Glomerular visceral epithelial cell (primary cell): ENCODE results near the gene NRN1L.
"Not testable (repeated sequence)": the region's sequence is repeated elsewhere in the genome, so short reads cannot be mapped to it uniquely, and the experiment has no call there.

Source experiments
- DNase-seq: peaks from one replicate; pipeline ENCODE4 v3.0.0-alpha.2; 2016; ENCODE audit errors: extremely low spot score

The NRN1L gene

DNA sequence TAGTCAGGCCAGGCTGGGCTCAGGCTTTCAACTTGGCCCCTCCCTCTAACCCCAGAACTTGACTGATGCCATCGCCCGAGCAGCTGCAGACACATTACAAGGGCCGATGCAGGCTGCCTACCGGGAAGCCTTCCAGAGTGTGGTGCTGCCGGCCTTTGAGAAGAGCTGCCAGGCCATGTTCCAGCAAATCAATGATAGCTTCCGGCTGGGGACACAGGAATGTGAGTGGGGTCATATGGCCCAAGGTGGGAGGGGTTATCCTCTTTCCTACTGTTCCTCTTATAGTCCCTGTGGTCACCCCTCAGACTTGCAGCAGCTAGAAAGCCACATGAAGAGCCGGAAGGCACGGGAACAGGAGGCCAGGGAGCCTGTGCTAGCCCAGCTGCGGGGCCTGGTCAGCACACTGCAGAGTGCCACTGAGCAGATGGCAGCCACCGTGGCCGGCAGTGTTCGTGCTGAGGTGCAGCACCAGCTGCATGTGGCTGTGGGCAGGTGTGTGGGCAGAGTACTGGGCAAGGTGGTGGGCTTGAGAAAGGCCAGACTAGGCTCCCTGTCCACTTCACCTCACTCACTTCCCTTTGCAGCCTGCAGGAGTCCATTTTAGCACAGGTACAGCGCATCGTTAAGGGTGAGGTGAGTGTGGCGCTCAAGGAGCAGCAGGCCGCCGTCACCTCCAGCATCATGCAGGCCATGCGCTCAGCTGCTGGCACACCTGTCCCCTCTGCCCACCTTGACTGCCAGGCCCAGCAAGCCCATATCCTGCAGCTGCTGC lies 2.1 kb upstream of the NRN1L start:
- DNase-seq: no peak

DNA sequence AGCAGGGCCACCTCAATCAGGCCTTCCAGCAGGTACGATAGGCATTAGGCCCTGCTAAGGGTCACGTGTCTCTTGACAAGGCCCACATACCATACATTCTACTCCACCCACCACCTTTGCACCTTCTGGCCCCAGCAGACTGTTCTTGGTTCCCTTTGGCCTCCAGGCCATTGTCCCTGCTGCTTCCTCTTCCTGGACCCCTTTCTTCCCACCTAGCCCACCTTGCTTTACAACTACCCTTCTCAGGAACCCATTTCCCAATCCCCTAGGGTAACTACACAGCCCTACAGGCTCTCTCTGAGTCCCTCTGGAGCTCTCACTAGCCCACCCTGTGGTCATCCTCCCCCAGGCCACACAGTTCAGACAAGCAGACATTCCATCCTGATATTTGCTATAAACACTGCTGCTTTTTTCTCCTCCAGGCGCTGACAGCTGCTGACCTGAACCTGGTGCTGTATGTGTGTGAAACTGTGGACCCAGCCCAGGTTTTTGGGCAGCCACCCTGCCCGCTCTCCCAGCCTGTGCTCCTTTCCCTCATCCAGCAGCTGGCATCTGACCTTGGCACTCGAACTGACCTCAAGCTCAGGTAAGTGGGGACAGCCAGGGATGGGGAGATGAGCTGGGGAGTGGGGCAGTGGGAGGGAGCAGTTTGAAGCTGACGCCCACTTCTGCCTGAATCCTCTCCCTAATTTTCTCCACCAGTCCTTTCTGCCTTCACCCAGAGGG lies 1.4 kb upstream of the NRN1L start:
- DNase-seq: no peak

DNA sequence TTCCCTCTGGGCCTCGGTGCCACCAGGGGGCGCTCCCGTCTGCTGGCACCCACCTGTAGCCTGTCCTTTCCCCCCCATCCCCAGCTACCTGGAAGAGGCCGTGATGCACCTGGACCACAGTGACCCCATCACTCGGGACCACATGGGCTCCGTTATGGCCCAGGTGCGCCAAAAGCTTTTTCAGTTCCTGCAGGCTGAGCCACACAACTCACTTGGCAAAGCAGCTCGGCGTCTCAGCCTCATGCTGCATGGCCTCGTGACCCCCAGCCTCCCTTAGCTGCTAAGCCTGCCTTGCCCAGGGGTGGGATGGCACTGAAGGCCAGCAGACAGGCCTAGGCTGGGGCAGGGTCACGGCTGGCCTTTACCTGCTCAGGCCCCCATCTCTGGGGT lies 818 bp upstream of the NRN1L start:
- peak; percentile 43 for DNase-seq

DNA sequence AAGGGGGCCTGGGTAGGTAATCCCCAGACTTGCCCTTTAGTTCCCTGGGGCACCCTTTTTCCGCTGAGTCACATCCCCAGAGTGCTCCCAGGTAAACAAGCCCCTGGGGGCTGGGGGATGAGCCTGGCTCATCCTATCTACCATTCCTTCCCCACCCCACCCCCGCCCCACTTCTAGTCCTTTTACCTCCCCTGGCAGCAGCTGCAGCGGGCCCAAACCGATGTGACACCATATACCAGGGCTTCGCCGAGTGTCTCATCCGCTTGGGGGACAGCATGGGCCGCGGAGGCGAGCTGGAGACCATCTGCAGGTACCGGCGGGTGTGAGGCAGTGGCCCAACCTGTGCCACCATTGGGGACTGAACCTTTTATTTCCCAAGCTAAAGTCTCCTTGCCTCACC lies 860 bp downstream of the NRN1L start:
- no peak for DNase-seq

DNA sequence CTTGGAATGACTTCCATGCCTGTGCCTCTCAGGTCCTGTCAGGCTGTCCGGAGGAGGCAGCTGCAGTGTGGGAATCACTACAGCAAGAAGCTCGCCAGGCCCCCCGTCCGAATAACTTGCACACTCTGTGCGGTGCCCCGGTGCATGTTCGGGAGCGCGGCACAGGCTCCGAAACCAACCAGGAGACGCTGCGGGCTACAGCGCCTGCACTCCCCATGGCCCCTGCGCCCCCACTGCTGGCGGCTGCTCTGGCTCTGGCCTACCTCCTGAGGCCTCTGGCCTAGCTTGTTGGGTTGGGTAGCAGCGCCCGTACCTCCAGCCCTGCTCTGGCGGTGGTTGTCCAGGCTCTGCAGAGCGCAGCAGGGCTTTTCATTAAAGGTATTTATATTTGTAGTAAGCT lies 1.3 kb downstream of the NRN1L start:
- DNase-seq: no peak

DNA sequence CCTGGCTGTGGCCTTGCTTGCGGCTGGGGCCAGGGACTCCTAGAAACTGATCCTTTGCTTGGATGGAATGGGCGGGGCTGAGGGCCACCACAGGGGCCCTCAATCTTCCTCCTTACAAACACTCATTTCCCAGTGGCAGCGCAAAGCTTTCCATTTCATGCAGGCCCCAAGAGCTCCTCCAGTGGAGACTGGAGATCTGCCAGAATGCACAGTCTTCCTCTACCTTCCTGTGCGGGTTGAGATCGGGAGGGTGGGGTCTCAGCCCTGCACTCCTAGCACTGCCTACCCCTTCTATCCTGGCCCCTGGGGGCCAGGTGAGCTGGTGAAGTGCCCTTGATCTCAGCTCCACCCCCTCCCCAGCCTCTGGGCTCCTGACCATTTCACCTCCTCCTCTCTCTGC lies 1.7 kb downstream of the NRN1L start:
- no peak for DNase-seq

DNA sequence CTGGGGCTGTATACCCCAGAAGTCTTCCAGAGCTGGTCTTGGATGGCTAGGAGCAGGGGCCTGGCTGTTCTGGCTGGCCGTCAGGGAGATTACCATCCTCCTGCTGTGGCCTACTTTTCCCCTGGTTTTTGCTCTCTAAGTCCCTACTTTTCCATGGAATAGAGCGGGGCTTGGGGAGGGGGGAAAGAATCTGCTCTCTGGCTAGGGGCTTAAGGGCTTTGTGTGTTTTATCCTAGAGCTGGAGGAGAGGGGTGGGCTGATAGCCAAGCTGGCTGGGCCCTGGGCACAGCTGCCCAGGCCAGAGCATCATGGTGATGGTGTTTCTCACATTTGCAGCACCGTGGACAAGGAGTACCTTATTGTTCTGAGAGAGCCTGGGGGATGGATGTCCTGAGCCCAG lies 3.6 kb downstream of the NRN1L start:
- DNase-seq: no peak

DNA sequence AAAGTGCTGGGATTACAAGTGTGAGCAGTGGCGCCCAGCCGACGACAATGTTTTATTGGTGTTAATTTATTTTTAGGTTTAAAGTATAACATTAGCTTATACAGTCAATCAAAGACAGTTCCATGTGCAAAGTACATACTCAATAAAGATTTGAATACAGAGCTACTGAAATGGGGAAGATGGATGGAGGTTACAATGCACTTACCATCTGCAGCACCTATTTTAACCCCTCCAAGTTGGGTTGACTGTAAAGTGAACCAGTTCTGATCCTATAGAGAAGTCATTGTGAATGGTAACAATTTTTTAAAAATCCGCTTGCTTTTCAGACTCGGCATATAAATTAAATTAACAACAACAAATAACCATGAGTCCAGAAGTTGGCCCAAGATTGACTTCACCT lies 7.7 kb downstream of the NRN1L start:
- no peak for DNase-seq

DNA sequence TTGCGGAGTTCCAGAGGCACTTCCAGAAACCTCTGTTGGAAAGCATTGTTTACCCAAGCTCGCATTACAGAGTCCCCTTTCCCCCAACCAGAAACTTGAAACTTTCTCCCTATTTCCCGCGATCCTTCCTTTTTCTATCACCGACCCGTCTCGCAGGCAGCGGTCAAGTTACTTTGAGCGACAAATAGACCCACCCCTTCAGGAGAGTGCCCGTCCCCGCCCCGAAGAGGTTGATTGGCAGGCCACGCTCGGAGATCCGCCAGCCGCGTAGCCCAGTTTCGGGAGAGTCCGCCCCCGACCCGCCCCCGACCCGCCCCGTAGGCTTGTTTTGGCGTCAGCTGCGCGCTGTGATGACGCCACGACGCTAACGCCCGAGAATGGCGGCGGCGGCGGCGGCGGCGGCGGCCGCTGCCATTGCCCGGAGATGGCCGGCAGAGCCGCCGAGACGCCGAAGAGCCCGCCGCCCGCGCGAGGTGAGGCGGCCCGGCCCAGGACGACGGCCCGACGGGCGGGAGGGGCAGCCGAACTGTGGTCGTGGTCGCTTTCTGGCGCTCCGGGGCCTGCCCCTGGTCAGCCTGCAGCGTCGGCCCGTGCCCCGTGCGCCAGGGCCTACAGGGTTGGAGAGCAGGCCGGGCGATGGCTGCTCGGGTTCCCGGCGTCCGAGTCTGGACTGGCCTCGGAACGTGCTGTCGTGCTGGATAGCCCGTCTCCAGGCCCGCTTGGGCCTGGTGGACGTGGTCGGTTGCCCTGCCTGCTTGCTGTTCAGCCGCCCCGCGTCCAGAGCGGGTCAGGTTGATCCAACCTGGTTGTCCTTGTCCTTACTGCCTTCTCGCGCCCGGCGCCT lies 8.4 kb downstream of the NRN1L start, which contains the start of gene PSKH1:
Gene PSKH1, plus strand, starts transcription at position 356 of the 844 bp plus-strand sequence. CDS start 15,496 bp downstream, outside the sequence.
- peak; percentile 94 for DNase-seq

DNA sequence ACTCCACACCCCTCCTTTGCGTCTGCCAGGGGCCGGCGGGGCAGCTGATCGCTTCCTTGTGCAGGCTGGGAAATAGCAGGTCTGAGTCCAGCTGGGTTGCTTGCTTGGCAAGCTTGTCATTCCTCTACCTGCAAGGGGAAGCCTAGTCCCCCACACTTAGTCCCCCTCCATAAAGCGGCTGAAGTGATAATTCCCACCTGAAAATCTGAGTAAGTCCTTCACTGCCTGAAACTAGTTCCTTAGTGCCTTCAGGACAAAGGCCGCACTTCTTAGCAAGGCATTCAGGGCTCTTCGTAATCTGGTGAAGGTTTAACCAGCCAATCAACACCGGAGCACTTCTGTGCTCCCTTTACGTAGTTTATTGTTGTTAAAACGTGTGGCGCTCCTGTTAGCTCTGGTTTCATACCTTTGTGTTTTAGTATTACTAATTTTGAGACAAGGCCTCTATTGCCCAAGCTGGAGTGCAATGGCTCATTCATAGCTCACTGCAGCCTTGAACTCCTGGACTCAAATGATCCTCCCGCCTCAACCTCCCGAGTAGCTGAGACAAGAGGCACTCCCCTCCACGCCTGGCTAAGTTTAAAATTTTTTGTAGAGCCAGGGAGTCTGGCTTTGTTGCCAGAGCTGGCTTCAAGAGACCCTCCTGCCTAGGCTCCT lies 9.2 kb downstream of the NRN1L start:
- DNase-seq: peak; percentile 20

DNA sequence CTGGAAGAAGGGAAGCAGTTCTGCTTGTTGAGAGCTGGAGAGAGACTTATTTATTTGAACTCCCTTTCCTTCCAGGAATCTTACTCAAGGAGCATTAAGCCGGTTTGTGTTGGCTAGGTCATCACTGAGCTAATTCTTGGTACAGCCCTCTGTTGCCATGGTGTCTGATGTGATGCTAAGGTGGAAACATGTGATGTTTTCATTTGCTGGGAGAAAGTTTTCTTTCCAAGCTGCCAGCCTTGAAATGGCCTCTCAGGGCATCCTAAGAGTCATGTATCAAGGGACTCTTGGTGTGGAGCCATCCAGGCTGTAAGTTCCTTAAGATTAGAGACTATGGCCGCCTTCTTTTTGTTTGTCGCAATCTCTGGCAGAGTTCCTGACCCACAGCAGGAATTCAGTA lies 12.5 kb downstream of the NRN1L start:
- no peak for DNase-seq

DNA sequence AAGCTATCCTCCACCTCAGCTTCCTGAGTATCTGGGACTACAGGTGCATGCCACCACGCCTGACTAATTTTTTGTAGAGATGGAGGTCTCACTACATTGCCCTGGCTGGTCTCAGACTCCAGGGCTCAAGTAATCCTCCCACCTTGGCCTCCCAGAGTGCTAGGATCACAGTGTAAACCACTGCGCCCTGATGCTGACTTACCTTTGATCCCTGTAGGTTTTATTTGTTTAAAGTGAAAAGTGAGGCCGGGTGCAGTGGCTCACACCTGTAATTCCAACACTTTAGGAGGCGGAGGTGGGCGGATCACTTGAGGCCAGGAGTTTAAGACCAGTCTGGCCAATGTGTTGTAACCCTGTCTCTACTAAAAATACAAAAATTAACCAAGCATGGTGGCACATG lies 17.0 kb downstream of the NRN1L start:
- no peak for DNase-seq

DNA sequence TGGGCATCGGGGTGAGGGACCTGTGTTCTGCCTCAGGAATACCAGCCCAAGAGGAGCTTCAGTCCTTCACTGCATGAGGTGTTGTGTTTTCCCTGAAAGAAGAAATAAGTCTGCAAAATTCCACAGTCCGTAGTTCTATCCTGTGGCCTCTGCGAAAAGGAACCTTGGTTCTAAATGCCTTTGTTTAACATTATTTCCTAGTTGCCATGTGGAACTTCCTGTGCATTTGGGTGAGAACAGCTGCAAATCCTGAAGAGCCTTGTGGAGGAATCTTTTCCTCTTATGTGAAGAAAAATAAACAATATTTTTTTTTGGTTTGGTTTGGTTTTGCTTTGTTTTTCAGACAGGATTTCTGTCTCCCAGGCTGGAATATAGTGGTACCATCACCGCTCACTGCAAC lies 18.1 kb downstream of the NRN1L start:
- no peak for DNase-seq

DNA sequence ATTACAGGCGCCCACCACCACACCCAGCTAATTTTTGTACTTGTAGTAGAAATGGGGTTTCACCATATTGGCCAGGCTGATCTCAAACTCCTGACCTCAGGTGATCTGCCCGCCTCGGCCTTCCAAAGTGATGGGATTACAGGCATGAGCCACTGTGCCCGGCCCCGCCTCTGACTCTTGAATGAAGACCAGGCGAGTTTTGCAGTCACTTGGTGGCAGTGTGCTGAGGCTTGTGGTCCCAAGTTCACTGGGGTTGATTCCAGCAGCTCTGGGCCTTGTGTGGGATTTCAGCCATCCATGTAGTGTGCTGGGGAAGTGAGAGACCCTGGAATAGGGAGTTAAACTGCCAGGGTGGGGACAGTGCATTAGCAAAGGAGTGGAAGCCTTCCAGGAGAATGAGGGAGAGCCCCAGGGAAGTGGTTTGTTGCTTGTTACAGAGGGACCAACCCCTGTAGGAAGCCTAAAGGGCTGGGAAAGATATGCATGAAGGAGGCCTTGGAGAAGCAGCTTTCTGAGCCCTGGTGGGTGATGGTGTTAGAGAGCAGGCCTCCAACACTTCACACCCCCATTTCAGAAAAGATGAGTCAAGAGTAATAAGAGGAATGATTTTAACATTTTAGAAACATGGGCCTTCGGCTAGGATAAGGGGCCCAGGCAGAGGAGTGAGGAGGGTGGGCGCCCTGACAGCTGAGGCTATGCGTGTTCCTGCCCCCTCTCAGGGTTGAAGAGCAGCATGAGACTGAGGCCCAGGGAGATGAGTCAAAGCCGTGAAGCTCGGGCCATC lies 22.9 kb downstream of the NRN1L start:
- no peak for DNase-seq

DNA sequence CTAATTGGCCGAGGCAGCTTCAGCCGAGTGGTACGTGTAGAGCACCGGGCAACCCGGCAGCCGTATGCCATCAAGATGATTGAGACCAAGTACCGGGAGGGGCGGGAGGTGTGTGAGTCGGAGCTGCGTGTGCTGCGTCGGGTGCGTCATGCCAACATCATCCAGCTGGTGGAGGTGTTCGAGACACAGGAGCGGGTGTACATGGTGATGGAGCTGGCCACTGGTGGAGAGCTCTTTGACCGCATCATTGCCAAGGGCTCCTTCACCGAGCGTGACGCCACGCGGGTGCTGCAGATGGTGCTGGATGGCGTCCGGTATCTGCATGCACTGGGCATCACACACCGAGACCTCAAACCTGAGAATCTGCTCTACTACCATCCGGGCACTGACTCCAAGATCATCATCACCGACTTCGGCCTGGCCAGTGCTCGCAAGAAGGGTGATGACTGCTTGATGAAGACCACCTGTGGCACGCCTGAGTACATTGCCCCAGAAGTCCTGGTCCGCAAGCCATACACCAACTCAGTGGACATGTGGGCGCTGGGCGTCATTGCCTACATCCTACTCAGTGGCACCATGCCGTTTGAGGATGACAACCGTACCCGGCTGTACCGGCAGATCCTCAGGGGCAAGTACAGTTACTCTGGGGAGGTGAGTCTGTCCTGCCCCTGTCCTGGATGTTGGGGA lies 24.5 kb downstream of the NRN1L start:
- no peak for DNase-seq

DNA sequence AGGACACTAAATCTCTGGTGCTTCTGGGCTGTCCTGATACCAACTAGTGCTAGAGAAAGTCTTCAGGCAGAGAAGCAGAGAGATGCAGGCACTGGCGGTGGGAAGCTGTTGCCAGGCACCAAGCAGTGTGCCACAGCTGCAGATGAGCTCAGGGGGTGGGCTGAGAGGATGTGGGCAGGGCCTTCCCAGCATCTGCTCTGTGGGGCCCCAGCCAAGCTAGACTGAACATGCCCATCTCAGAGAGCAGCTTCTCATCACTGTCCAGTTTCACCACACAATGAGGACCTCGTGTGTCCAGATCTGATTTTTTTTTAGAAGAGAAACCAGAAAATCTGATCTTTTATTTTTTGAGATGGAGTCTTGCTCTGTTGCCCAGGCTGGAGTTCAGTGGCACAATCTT lies 25.5 kb downstream of the NRN1L start:
- DNase-seq: peak; percentile 41

DNA sequence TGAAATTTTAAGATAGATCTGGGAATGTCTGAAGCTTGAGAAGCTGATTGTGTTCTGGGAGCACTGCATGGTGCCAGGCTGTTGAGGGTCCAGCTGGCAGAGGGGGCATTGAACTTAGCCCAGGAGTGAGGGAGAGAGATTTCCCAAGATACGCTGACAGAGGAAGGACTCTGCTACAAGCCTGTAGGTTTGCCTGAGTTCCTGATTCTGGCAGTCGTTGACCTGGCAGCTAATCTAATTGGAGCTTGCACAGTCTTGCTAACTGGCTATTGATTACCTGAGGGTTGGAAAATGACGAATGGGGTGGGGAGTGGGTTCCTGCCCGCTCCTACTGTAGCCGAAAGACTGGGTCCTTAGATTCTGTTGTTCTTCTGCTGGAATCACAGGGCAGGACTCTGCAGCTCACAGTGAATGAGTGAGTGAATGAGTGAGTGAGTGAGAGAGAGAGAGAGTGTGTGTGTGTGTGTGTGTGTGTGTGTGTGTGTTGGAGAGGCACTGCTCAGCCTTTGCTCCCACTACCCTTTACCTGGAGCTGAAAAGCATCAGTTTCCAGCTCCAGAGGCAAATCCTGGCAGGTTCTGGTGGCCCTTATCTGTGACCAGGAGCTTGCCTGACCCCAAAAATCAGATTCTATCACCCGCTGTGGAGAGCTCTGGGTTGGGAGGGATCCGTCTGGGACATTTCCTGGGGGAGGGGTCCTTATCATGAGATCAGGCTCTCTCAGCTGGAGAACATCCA lies 30.2 kb downstream of the NRN1L start:
- no peak for DNase-seq

DNA sequence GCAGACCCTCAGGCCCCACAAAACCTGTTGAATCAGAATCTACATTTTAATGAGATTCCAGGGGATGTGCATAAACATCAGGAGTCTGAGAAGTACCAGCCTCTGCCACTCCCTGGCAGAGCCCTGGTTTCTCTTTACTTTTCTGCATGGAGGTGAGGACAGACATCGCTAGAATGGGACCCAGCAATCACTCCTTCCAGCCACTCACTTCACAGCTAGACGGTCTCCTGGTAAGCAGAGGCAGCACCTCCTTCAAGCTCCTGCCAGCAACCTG lies 30.7 kb downstream of the NRN1L start:
- DNase-seq: not testable (repeated sequence)

DNA sequence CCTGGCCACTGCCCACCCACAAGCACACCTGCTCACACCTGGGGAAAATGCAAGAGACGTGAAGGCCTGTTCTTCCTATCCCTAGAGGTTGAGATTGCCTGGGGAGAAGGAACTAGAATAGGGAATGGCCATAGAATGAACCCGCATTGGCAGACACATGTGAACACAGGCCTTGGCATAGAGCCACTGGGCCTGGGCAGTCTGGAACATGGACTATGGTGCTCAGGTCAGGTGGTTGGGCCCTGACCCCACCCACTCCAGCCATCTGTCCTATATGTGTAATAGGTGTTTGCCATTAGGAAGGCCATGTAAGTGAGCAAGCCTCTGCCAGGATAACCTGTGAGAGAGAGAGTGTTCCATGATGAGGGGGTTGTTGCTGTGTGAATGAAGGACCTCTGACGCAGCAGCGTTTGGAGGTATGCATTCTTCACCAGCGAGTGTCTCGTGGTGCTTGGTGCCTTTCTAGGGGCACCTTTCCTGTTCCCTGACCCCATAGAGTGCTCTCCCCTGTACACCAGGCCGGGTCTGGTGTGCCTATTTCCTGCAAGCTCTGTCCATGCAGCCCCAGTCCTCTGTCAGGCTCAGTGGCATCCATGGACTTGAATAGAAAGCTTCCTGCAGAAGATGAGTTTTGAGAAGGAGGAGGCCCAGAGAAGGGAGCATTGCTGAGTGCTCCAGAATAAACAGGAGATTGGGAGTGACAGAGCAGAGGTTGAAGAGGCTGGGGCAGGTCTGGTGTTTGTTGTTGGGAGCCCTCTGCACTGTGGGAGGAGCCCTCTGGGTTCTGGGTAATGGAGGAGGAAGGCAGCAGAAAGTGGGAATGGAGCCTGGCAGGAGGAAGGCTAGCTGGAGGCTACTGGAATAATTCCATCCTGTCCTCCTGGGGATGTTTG lies 31.4 kb downstream of the NRN1L start:
- no peak for DNase-seq
